Measurements from ENCODE around the gene GRIN2A.

GRIN2A gene

GRCh38 chr16:9957002-9957401, 225.2 kb downstream of the GRIN2A start:
- no peak for DNase-seq

- DNase-seq, result no peak
These were observed 226.6 kb downstream of the GRIN2A start for GRCh38 chr16:9955677-9956076.

- no peak for DNase-seq
These were observed 228.2 kb downstream of the GRIN2A start for GRCh38 chr16:9953908-9954570.

GRCh38 chr16:9950658-9951057, 231.6 kb downstream of the GRIN2A start:
- DNase-seq, result no peak

GRCh38 chr16:9949396-9949795, 232.8 kb downstream of the GRIN2A start:
- DNase-seq, result no peak

- no peak for DNase-seq
These were observed 233.3 kb downstream of the GRIN2A start for GRCh38 chr16:9948933-9949332.

- no peak for DNase-seq
These were observed 236.1 kb downstream of the GRIN2A start for GRCh38 chr16:9946022-9946720.

- no peak for DNase-seq
These were observed 239.1 kb downstream of the GRIN2A start for GRCh38 chr16:9943121-9943520.

GRCh38 chr16:9941245-9941644, 241.0 kb downstream of the GRIN2A start:
- no peak for DNase-seq

GRCh38 chr16:9934723-9935508, 247.3 kb downstream of the GRIN2A start:
- no peak for DNase-seq

- no peak for DNase-seq
These were observed 249.1 kb downstream of the GRIN2A start for GRCh38 chr16:9932919-9933653.

- DNase-seq, result no peak
These were observed 250.2 kb downstream of the GRIN2A start for GRCh38 chr16:9932000-9932399.

GRCh38 chr16:9929836-9930235, 252.4 kb downstream of the GRIN2A start:
- no peak for DNase-seq

- DNase-seq, result no peak
These were observed 252.9 kb downstream of the GRIN2A start for GRCh38 chr16:9929313-9929712.

GRCh38 chr16:9922441-9922840, 259.8 kb downstream of the GRIN2A start:
- DNase-seq, result no peak

- DNase-seq, result no peak
These were observed 260.2 kb downstream of the GRIN2A start for GRCh38 chr16:9921997-9922396.

- DNase-seq, result no peak
These were observed 262.8 kb downstream of the GRIN2A start for GRCh38 chr16:9919460-9919859.

GRCh38 chr16:9917691-9918090, 264.5 kb downstream of the GRIN2A start:
- no peak for DNase-seq

- DNase-seq, result no peak
These were observed 268.5 kb downstream of the GRIN2A start for GRCh38 chr16:9913604-9914326.

- no peak for DNase-seq
These were observed 270.2 kb downstream of the GRIN2A start for GRCh38 chr16:9911989-9912388.

- DNase-seq, result no peak
These were observed 271.0 kb downstream of the GRIN2A start for GRCh38 chr16:9911231-9911630.

- DNase-seq, result no peak
These were observed 273.0 kb downstream of the GRIN2A start for GRCh38 chr16:9909072-9909825.

Data from SW 1271 (cell line).